Measurements from ENCODE around the gene INS. TPM values are rescaled to one million over a fixed set of nuclear protein-coding genes. Genes with fewer than 3 reads are reported as not detected.

The INS gene
- total and polyA plus RNA-seq, 2 of the 8 experiments (the other 6 are each of a cell fraction or from before 2014, with no cell fraction given): not detected

DNA sequence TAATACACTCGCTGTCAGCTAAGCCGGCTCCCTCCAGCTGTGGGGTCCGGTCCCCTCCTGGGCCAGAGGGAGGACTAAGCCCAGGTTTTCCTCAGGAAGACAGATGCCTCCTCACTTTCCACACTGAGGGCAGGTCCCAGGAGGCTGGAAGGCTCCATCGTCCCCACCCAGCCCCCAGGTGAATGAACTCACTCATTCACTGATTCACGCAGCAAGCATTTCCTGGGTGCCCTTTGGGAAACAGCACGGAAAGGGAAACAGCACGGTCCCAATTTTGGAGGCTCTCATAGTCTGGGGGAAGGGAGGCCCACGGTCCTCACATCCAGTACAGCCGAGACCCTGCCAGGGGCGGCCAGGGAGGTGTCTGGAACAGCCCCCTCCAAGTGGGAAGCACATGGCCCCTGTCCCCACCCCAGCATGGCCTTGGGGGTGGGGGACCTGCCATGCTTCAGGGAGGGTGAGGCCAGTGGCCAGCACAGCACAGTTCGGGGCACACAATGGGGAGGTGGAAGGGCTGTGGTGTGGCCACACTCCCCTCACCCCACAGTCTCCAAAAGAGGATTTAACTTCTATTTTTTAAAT is 19.9 kb upstream of the INS start:
- Histone ChIP-seq H2BK120ac (replicated peaks; ENCODE audit: low read depth, low read length) (no peak overlapping the region), H3K23ac (ENCODE audit: insufficient read length) (no peak overlapping the region), H3K36me3 (ENCODE audit: control insufficient read depth in 2 of 4, insufficient read depth in 4 of 4, low read length in 3 of 4) (no peaks in the 10 kb centered on the region), H3K27me3 (replicated peaks in 1 of 4; ENCODE audit: control insufficient read depth in 3 of 4, extremely low read depth in 1 of 4, insufficient read depth in 3 of 4, low read length in 3 of 4) (peaks cover 0 to 5% (median 1%) of the 10 kb centered on the region in 4 experiments; a peak in 1 of 7 replicates), H3K9me3 (ENCODE audit: insufficient read depth in 2 of 2, low read depth in 1 of 2, low read length in 1 of 2) (no peaks in the 10 kb centered on the region), H3K27ac (ENCODE audit: low read depth, low read length) (no peak overlapping the region), H3K4me3 (ENCODE audit: extremely low read depth in 1 of 4, insufficient read depth in 2 of 4, low read depth in 3 of 4, low read length in 4 of 4) (no peak overlapping the region), H2AFZ (ENCODE audit: low read length) (no peak overlapping the region), H3K4me2 (ENCODE audit: insufficient read depth in 1 of 2, low read depth in 2 of 2, low read length in 2 of 2) (no peak overlapping the region), H3K23me2 (ENCODE audit: low read depth, low read length) (no peaks in the 10 kb centered on the region), H3K79me2 (ENCODE audit: control insufficient read depth in 1 of 2, insufficient read depth in 2 of 2, low read length in 2 of 2) (no peaks in the 10 kb centered on the region), H3K4me1 (replicated peaks in 1 of 4; ENCODE audit: control insufficient read depth in 3 of 4, insufficient read depth in 4 of 4, low read length in 3 of 4) (no peaks in the 10 kb centered on the region), H3K14ac (ENCODE audit: insufficient read length) (no peak overlapping the region), H4K91ac (replicated peaks; ENCODE audit: insufficient read length, low read length) (no peak overlapping the region), H2AK5ac (ENCODE audit: low read depth, low read length) (no peak overlapping the region), H2BK12ac (ENCODE audit: low read depth, low read length) (no peak overlapping the region), H3K18ac (ENCODE audit: extremely low read depth, low read length) (no peak overlapping the region), H3K9ac (replicated peaks in 1 of 4; ENCODE audit: extremely low read depth in 1 of 4, low read depth in 3 of 4, low read length in 3 of 4) (no peak overlapping the region), H4K8ac (ENCODE audit: extremely low read depth, insufficient read depth, low read length) (no peak overlapping the region; the same call in 1 of the 2 replicates), H2BK20ac (ENCODE audit: low read length) (no peak overlapping the region), H4K5ac (ENCODE audit: insufficient read length, low read depth, low read length) (no peak overlapping the region), H3K4ac (replicated peaks; ENCODE audit: insufficient read length, low read depth, low read length) (no peak overlapping the region), H4K20me1 (replicated peaks in 1 of 2; ENCODE audit: control insufficient read depth in 1 of 2, insufficient read depth in 2 of 2, low read length in 2 of 2) (peaks cover 0 to 8% of the 10 kb centered on the region in 2 experiments), H2BK15ac (ENCODE audit: low read length) (no peak overlapping the region), H3K79me1 (ENCODE audit: low read depth, low read length) (no peaks in the 10 kb centered on the region), H3K56ac (replicated peaks; ENCODE audit: insufficient read length, low read depth, low read length) (no peak overlapping the region), H2BK5ac (ENCODE audit: low read depth, low read length) (no peak overlapping the region)
- POLR2A ChIA-PET (ENCODE audit: partially characterized antibody): no interaction called here
- WGBS, 2 experiments (ENCODE audit: extremely low coverage in 1 of 2, insufficient coverage in 1 of 2, insufficient read length in 1 of 2, insufficient replicate concordance in 2 of 2, low coverage in 1 of 2, low lambda C conversion rate in 2 of 2, missing lambda C conversion rate in 1 of 2): 95% methylated on average over 10 of the region's 11 CpGs; no CpG with 5 or more reads in 1 of the 2 experiments
- CTCF ChIA-PET (ENCODE audit: partially characterized antibody): interaction anchor here (0.9 to 1.9 kb wide), 4 partner anchors 14 to 650 kb away, joined by 3 to 6 read pairs (median 4); no protein-coding TSS in a partner anchor
- no peak for FAIRE-seq
- no peak for DNase-seq (ENCODE audit: low read depth in 1 of 2, low spot score in 2 of 2)
- TF ChIP-seq CHD1 (IDR thresholded peaks at IDR 0.05; ENCODE audit: low read depth, low read length): no peak
- no peak for TF ChIP-seq KDM4A (IDR thresholded peaks at IDR 0.05; ENCODE audit: low read depth, low read length, severe bottlenecking)
- TF ChIP-seq HDAC2 (IDR thresholded peaks at IDR 0.05; ENCODE audit: borderline replicate concordance in 1 of 2, low read depth in 2 of 2, low read length in 2 of 2): no peak
- TF ChIP-seq FOSL1 (IDR thresholded peaks at IDR 0.05; ENCODE audit: insufficient read depth, low read depth, low read length): no peak
- no peak for TF ChIP-seq EP300 (IDR thresholded peaks at IDR 0.05; ENCODE audit: borderline replicate concordance in 1 of 2, low read depth in 2 of 2, low read length in 2 of 2)
- TF ChIP-seq TAF1 (IDR thresholded peaks at IDR 0.05; ENCODE audit: low read depth, low read length): no peak
- no peak for TF ChIP-seq CTBP2 (IDR thresholded peaks at IDR 0.05; ENCODE audit: borderline replicate concordance, insufficient read depth, insufficient read length, low read length)
- no peak for TF ChIP-seq BCL11A (IDR thresholded peaks at IDR 0.05; ENCODE audit: low read depth in 2 of 2, low read length in 2 of 2)
- TF ChIP-seq ASH2L (IDR thresholded peaks at IDR 0.05; ENCODE audit: low read length): no peak
- TF ChIP-seq, protein P1, sequence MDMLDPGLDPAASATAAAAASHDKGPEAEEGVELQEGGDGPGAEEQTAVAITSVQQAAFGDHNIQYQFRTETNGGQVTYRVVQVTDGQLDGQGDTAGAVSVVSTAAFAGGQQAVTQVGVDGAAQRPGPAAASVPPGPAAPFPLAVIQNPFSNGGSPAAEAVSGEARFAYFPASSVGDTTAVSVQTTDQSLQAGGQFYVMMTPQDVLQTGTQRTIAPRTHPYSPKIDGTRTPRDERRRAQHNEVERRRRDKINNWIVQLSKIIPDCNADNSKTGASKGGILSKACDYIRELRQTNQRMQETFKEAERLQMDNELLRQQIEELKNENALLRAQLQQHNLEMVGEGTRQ (IDR thresholded peaks at IDR 0.05; ENCODE audit: low read length): no peak
- TF ChIP-seq KDM1A (IDR thresholded peaks at IDR 0.05; ENCODE audit: borderline replicate concordance, low read length): no peak

All from H1 (cell line).